Tibial nerve (tissue), 4 donors: Measurements from ENCODE around the gene DES.

ENCODE experiments used
- EP300 ChIP-seq, 2 donors: sonication (generic); formaldehyde crosslinking; IDR thresholded peaks; one replicate each; pipeline ENCODE4 v1.6.1; 2017; ENCODE audit warnings: antibody characterized with exemption in 2 of 2, mild to moderate bottlenecking in 1 of 2
- POLR2A ChIP-seq, 2 donors: fragments of 450-650 bp; IDR thresholded peaks; one replicate each; pipeline ENCODE4 v1.6.1; 2017; ENCODE audit warnings: antibody characterized with exemption in 2 of 2, mild to moderate bottlenecking in 2 of 2, moderate library complexity in 2 of 2
- TF ChIP-seq, protein P1 (sequence below), 5 experiments: fragments of 200-600 bp in 3 of 5; fragments of 450-650 bp in 2 of 5; sonication (generic) in 3 of 5; IDR thresholded peaks; one replicate each; pipeline ENCODE4 v1.5.1; 2016 to 2019; ENCODE audit warnings: antibody characterized with exemption in 5 of 5, mild to moderate bottlenecking in 3 of 5, moderate library complexity in 2 of 5

GRCh38 chr2:219400562-219400961, 17.6 kb upstream of the DES start:
- TF ChIP-seq, protein P1, sequence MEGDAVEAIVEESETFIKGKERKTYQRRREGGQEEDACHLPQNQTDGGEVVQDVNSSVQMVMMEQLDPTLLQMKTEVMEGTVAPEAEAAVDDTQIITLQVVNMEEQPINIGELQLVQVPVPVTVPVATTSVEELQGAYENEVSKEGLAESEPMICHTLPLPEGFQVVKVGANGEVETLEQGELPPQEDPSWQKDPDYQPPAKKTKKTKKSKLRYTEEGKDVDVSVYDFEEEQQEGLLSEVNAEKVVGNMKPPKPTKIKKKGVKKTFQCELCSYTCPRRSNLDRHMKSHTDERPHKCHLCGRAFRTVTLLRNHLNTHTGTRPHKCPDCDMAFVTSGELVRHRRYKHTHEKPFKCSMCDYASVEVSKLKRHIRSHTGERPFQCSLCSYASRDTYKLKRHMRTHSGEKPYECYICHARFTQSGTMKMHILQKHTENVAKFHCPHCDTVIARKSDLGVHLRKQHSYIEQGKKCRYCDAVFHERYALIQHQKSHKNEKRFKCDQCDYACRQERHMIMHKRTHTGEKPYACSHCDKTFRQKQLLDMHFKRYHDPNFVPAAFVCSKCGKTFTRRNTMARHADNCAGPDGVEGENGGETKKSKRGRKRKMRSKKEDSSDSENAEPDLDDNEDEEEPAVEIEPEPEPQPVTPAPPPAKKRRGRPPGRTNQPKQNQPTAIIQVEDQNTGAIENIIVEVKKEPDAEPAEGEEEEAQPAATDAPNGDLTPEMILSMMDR (IDR thresholded peaks at IDR 0.05) = no peak
- TF ChIP-seq POLR2A (IDR thresholded peaks at IDR 0.05) (no peak), EP300 (IDR thresholded peaks at IDR 0.05) (no peak)
